T-helper 22 cell (primary cell): Measurements from ENCODE around the gene ELOVL4.

Experiments used
- DNase-seq: peaks from one replicate; pipeline ENCODE4 v3.0.0-alpha.2; 2020; ENCODE audit warnings: low read depth

Gene ELOVL4

DNA sequence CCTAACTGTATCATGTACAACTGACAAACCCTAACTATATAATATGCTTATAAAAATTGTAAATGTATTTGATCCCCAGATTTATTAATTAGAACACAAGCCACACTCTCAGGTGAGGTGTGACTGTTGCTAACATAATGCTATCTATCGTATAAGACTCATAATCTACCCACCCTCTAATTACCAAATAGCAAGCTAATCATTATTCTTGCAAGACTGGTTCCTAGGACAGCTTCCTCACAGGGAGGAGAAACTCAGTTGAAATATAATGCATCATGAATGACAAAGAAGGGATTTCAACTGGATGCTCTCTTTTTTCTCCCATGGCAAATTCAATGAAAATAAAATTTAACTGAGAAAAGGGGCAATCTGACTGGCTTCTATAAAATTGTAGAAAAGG lies 35.4 kb downstream of the ELOVL4 start:
- DNase-seq, result no peak

DNA sequence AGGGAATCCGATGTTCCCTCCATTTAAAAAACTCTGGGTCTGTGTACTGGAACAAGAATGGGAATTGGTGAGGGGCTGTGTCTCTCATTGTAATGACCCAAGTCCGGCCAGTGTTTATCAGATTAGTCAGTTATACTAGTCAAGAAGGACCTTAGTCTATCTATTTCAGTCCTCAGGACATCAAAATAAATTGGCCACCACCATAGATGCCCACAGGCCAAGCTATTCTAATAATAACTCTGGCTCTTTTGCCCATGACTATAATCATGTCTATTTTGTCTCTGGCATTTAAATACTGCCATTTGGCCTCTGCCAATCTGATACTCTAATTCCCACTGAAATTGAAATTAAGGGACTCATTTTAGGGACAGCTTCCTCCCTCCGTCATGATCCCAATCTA lies 37.8 kb downstream of the ELOVL4 start:
- no peak for DNase-seq

- no peak for DNase-seq
Observed at GRCh38 chr6:79902046-79902445, 45.3 kb downstream of the ELOVL4 start.

- no peak for DNase-seq
Observed at GRCh38 chr6:79898076-79898475, 49.3 kb downstream of the ELOVL4 start.

DNA sequence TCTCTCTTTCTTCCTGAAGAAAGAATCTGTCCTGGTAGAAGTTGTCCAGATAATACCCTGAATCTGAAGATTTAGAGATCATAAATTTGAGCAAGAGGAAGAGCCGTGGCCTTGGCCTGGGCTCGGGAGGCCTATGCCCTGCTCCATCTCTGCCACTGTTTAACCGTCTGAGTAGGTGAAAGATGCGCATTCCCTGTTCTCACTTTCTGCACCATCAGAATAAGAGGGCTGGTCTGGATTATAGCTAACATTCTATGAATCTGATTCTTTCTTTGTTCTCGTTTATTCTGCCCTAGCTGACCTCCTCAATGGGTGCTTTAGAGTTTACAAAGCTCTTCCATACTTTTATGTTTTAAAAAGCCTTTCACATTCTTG lies 51.3 kb downstream of the ELOVL4 start:
- DNase-seq, result no peak

- DNase-seq, result no peak
Observed at GRCh38 chr6:79895382-79896074, 51.8 kb downstream of the ELOVL4 start.

DNA sequence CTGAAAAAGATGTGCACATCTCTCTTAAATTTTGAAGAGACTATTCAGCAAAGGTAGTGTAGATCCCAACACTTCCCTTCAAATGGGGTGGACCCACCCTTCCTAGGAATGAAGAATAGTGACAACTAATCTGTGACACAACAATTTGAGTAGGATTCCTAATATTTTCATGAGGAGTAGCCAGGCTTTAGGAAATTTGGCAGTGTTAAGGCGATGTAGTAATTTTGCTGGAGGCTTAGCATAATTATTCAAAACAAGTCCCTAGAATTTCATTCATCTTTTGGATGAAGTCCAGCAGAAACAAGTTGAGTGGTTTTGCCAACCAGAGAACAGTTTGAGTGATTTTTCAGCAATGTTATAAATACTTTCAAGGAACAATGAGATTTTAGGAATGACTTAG lies 52.4 kb downstream of the ELOVL4 start:
- no peak for DNase-seq

- DNase-seq, result no peak
Observed at GRCh38 chr6:79888587-79888986, 58.8 kb downstream of the ELOVL4 start.

GRCh38 chr6:79878142-79878748 lies 69.1 kb downstream of the ELOVL4 start:
- DNase-seq, result no peak

DNA sequence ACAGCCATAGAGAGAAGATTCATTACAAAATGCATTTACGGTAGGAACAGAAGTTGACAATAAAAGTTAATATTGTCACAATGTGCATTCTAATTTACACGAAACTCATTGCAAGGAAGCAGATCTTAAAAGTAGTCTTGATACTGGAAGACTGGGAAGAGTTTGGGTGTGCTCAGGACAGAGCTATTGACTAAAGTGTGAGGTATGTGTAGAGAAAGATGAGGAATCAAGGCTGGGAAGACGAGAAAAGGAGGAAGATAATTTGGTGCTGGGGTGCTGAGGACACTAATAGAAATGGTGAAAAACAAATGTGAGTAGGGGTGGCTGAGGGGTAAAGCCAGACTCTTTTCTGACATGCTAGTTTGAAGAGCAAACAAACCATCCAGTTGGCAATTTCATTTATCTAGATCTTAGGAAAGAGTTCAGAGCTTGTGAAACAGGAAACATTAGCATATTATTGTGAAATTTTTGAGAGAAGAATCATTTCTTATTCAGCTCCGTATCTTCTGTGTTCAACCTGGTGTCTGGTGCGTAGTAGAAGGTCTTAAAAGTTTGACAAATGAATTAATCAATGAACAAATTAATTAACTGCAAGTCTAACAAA lies 72.7 kb downstream of the ELOVL4 start:
- DNase-seq, result no peak

DNA sequence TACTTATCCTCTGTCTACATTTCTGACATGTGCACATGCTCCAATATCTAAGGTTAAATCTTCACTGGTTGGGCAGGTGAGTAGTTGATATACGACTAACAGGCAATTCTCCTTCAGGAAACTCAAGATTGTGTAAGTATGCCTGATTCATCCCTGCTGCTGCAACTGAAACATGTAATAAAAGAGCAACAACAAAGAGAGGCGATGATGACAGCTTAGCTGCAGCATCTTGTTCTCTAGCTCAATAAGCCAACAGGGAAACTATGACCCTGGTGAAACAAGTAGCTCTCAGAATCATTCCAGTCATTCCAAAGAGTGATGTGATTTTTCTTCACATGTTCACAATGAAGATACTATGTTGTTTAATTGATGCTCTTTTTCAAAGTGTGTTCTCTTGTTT lies 74.4 kb downstream of the ELOVL4 start:
- no peak for DNase-seq

DNA sequence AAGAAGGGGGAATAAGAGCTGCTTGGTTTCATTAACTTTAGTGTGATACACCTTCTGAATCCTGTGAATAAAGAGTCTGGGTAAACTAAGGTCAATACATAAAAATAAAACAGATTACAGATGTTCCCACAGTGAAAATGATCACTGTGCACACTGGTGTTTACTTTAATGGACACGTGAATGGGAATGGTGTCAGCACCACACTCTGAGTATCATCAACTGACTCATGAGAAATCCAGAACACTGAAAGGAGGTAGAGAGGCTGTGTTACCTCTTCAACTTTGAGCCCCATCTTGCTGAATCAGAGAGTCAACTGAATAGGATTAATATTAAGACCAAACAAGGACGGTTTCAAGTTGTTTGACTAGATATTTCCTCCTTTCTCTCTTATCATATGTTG lies 75.0 kb downstream of the ELOVL4 start:
- no peak for DNase-seq

DNA sequence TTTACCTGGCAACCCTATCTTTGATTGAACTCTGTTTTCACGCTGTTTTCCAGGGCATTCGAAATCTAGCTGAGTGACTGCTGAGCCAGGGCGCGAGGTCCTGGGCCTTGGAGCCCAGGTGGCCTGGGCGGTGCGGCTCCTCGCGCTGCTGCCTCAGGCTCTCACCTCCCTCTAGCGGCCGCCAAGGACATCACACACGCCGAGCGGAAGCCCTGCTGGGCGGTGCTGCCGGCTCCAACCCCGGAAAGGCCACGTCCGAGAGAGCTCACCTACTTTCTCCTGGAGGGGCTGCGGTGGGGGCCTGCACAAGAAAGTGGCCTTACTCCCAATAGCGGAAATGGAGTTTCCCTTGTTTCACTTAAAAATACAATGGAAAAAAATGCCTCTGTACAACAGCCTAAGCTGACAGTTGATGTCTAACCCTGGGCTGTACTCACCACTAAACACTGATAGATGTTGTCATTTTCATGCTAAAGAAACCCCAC lies 77.7 kb downstream of the ELOVL4 start:
- DNase-seq, result peak; percentile 38

- DNase-seq, result no peak
Observed at GRCh38 chr6:79869184-79869583, 78.2 kb downstream of the ELOVL4 start.

DNA sequence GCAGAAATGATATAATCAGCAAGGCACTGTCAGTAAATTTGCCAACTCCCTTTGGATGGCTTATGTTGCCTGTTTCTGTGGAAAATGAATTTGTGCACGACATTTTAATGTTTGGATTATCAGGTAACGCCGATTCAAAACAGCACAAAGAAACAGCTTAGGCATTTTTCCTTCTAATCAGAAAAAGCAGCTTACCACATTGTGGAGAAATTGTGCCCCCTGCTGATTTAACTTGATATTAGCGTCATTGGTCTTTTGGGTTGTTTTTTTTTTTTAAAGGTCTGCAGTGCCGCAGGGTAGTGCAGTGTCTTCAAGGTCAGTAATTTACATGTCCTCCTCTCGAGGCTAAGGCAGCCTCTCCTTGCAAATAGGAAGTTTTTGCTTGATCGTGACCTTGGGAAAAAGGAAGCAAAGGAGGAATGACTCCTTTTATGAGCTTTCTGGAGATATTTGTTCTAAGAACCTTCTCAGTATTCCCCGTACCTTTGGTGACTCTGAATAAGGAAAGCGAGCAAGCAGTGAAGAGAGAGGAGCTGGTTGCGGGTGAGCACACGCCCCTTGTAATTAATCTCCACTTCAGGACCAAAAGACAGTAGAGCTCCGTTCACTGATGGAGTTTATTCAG lies 79.1 kb downstream of the ELOVL4 start:
- no peak for DNase-seq
